ENCODE data around the gene PDX1. TPM values are rescaled to one million over a fixed set of nuclear protein-coding genes. Genes with fewer than 3 reads are reported as not detected.

Gene PDX1
- total and polyA plus RNA-seq, 2 of the 13 experiments (the other 11 are each of a cell fraction or from before 2014, with no cell fraction given) = 0.07 TPM; not detected in 1

DNA sequence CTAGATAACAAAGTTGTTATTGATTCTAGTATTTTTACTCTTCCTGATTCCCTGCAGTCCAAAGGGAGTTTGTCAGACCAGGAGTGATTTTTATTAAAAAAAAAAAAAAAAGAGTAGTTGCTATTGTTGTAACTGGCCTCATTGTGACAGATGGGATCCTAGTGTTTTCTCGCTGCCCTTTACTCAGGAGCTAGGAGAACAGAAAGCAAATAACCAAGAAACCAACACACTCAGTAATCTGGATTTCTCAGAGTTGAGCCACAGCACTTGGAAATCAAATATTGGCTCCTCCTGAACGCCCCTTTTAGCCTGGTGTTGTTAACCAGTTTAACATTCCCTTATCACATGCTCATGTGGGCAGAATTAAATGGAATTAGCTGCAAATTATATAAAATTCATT is 8.3 kb upstream of the PDX1 start:
- Histone ChIP-seq H3K9ac (ENCODE audit: insufficient read depth, low read depth, low read length) (no peak overlapping the region), H3K4me3 (replicated peaks in 1 of 3; ENCODE audit: insufficient read depth in 1 of 3, low read depth in 2 of 3, low read length in 3 of 3) (no peak overlapping the region), H3K4me2 (ENCODE audit: low read depth, low read length) (no peak overlapping the region), H3K36me3 (replicated peaks in 1 of 2; ENCODE audit: control insufficient read depth in 1 of 2, insufficient read depth in 2 of 2, low read length in 2 of 2) (no peaks in the 10 kb centered on the region), H3K9me3 (ENCODE audit: low read length) (no peaks in the 10 kb centered on the region), H3K27ac (ENCODE audit: extremely low read length, insufficient read depth, low read length) (no peak overlapping the region), H3K4me1 (ENCODE audit: insufficient read depth, low read length) (peaks cover 9% of the 10 kb centered on the region), H3K79me2 (ENCODE audit: insufficient read depth, low read length) (no peaks in the 10 kb centered on the region), H4K20me1 (ENCODE audit: insufficient read depth, low read length) (no peaks in the 10 kb centered on the region), H2AFZ (ENCODE audit: low read length) (no peak overlapping the region), H3K27me3 (ENCODE audit: control insufficient read depth in 1 of 2, insufficient read depth in 2 of 2, low read length in 2 of 2) (no peaks in the 10 kb centered on the region; a peak in 1 of 5 replicates)
- DNase-seq (ENCODE audit: low spot score) = no peak
- BruUV-seq (replicated peaks) = no TSS peak
- WGBS (ENCODE audit: low lambda C conversion rate) = 0% methylated on average over 2 of the region's 2 CpGs
- intact Hi-C loops (cut with micrococcal nuclease; ENCODE audit: unreplicated experiment) = no loop called here
- CTCF ChIA-PET (ENCODE audit: low intra/inter-chr PET ratio, low total read pairs) = no interaction called here
- no peak for FAIRE-seq
- in situ Hi-C loops (cut with HindIII; ENCODE audit: extremely low pct_ligation_motif_present, low pct_unique_long_range_greater_than_20kb) = no loop called here
- no peak for ATAC-seq
- POLR2A ChIA-PET = no interaction called here
- no peak for TF ChIP-seq KIAA2018 (CRISPR knock-in tag; IDR thresholded peaks at IDR 0.05; ENCODE audit: borderline replicate concordance)
- TF ChIP-seq, protein P1, sequence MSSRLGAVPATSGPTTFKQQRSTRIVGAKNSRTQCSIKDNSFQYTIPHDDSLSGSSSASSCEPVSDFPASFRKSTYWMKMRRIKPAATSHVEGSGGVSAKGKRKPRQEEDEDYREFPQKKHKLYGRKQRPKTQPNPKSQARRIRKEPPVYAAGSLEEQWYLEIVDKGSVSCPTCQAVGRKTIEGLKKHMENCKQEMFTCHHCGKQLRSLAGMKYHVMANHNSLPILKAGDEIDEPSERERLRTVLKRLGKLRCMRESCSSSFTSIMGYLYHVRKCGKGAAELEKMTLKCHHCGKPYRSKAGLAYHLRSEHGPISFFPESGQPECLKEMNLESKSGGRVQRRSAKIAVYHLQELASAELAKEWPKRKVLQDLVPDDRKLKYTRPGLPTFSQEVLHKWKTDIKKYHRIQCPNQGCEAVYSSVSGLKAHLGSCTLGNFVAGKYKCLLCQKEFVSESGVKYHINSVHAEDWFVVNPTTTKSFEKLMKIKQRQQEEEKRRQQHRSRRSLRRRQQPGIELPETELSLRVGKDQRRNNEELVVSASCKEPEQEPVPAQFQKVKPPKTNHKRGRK (CRISPR knock-in tag; IDR thresholded peaks at IDR 0.05) = no peak
- TF ChIP-seq FOXK2 (IDR thresholded peaks at IDR 0.05) = no peak
- TF ChIP-seq SIX1 (CRISPR knock-in tag; IDR thresholded peaks at IDR 0.05; ENCODE audit: borderline replicate concordance) = no peak
- no peak for TF ChIP-seq ZNF878 (CRISPR knock-in tag; IDR thresholded peaks at IDR 0.05)
- no peak for TF ChIP-seq SCMH1 (CRISPR knock-in tag; IDR thresholded peaks at IDR 0.05; ENCODE audit: borderline replicate concordance)
- TF ChIP-seq ZNF629 (CRISPR knock-in tag; conservative IDR thresholded peaks at IDR 0.05) = no peak
- no peak for TF ChIP-seq ZNF264 (CRISPR knock-in tag; IDR thresholded peaks at IDR 0.05)
- TF ChIP-seq ELF3 (CRISPR knock-in tag; IDR thresholded peaks at IDR 0.05) = no peak
- TF ChIP-seq CREB1 (IDR thresholded peaks at IDR 0.05) = no peak
- TF ChIP-seq CREB1 (CRISPR knock-in tag; IDR thresholded peaks at IDR 0.05) = no peak
